AG10803 (cell line): ENCODE data around the gene SLC25A33.

Experiments
- DNase-seq: peaks from one replicate; pipeline ENCODE4 v3.0.0; 2010; ENCODE audit warnings: low read depth
- H3K4me3 ChIP-seq: 2 replicates; pipeline ENCODE4 v1.5.1; 2011; ENCODE audit warnings: mild to moderate bottlenecking, low read length, control low read depth
- CTCF ChIP-seq: conservative IDR thresholded peaks from 2 replicates; pipeline ENCODE4 v1.5.1; 2011; ENCODE audit warnings: mild to moderate bottlenecking, low read length, control low read depth, inconsistent platforms

Gene SLC25A33

GRCh38 chr1:9629445-9630201 lies 90.4 kb downstream of the SLC25A33 start:
- H3K4me3 ChIP-seq: no peak overlapping the region
- TF ChIP-seq CTCF: no peak
- DNase-seq: no peak

- no peak for TF ChIP-seq CTCF
- no peak for DNase-seq
- no peak overlapping the region for H3K4me3 ChIP-seq
These were observed 91.3 kb downstream of the SLC25A33 start for GRCh38 chr1:9630331-9631111.

GRCh38 chr1:9631613-9632012 lies 92.3 kb downstream of the SLC25A33 start:
- no peak for TF ChIP-seq CTCF
- no peak for DNase-seq
- no peak overlapping the region for H3K4me3 ChIP-seq

- DNase-seq: no peak
- TF ChIP-seq CTCF: no peak
- no peak overlapping the region for H3K4me3 ChIP-seq
These were observed 94.2 kb downstream of the SLC25A33 start for GRCh38 chr1:9633493-9633892.

- H3K4me3 ChIP-seq: no peak overlapping the region
- no peak for DNase-seq
- TF ChIP-seq CTCF: no peak
These were observed 95.3 kb downstream of the SLC25A33 start for GRCh38 chr1:9634582-9634981.
